Inflammatory macrophage (primary cell): ENCODE results near the gene RNF19B.

ENCODE experiments used
- DNase-seq, 2 donors: peaks; one replicate each; pipeline ENCODE4 v3.0.0-alpha.2; 2020 to 2022

Gene RNF19B

GRCh38 chr1:32967888-32968568 is 3.4 kb upstream of the RNF19B start:
- DNase-seq = no peak

- no peak for DNase-seq
These were observed 2.3 kb upstream of the RNF19B start for GRCh38 chr1:32966900-32967299.

- DNase-seq = peak; percentile 31 to 39
These were observed 690 bp upstream of the RNF19B start for GRCh38 chr1:32965251-32965747.

- DNase-seq = peak; percentile 41 to 59
These were observed 706 bp downstream of the RNF19B start for GRCh38 chr1:32963746-32964460.

- peak in 1 of 2 donors; percentile 51 for DNase-seq
These were observed 2.2 kb downstream of the RNF19B start for GRCh38 chr1:32962248-32962896.

- no peak for DNase-seq
These were observed 3.7 kb downstream of the RNF19B start for GRCh38 chr1:32960819-32961355.

- DNase-seq = no peak
These were observed 4.3 kb downstream of the RNF19B start for GRCh38 chr1:32960342-32960741.

- DNase-seq = no peak
These were observed 5.8 kb downstream of the RNF19B start for GRCh38 chr1:32958827-32959226.

GRCh38 chr1:32957017-32957416 is 7.6 kb downstream of the RNF19B start:
- no peak for DNase-seq

- DNase-seq = no peak
These were observed 10.4 kb downstream of the RNF19B start for GRCh38 chr1:32954168-32954567.

- DNase-seq = no peak
These were observed 11.1 kb downstream of the RNF19B start for GRCh38 chr1:32953495-32953894.

GRCh38 chr1:32949519-32949918 is 15.1 kb downstream of the RNF19B start:
- no peak for DNase-seq

GRCh38 chr1:32948905-32949304 is 15.7 kb downstream of the RNF19B start:
- DNase-seq = no peak

GRCh38 chr1:32948390-32948722 is 16.3 kb downstream of the RNF19B start:
- no peak for DNase-seq

- DNase-seq = no peak
These were observed 16.8 kb downstream of the RNF19B start for GRCh38 chr1:32947669-32948389.

GRCh38 chr1:32946413-32946812 is 18.2 kb downstream of the RNF19B start:
- DNase-seq = no peak

- no peak for DNase-seq
These were observed 20.4 kb downstream of the RNF19B start for GRCh38 chr1:32944180-32944579.

GRCh38 chr1:32939655-32940371 is 24.8 kb downstream of the RNF19B start:
- peak; percentile 93 to 94 for DNase-seq

- DNase-seq = no peak
These were observed 27.5 kb downstream of the RNF19B start for GRCh38 chr1:32937061-32937460.

GRCh38 chr1:32934535-32934934 is 30.1 kb downstream of the RNF19B start:
- DNase-seq = peak in 1 of 2 donors; percentile 12

- no peak for DNase-seq
These were observed 30.8 kb downstream of the RNF19B start for GRCh38 chr1:32933742-32934322.

GRCh38 chr1:32931760-32932159 is 32.8 kb downstream of the RNF19B start:
- no peak for DNase-seq
